Stimulated activated CD8-positive, alpha-beta memory T cell treated with anti-CD3 and anti-CD28 coated beads, Interleukin-12 subunit alpha, Interleukin-12 subunit beta, amount 100 ng/mL, for 4 hours (primary cell): ENCODE results near the gene TMTC3.
"Not testable (repeated sequence)": the region's sequence is repeated elsewhere in the genome, so short reads cannot be mapped to it uniquely, and the experiment has no call there.

ENCODE experiments used
- DNase-seq: peaks from one replicate; pipeline ENCODE4 v3.0.0-alpha.2; 2020; ENCODE audit warnings: low read depth

The TMTC3 gene

GRCh38 chr12:88141774-88142609 is at the start of gene TMTC3, which contains the start of gene CEP290:
TSS of gene TMTC3 (plus strand) at chr12:88142307. CDS start at chr12:88148316, 6,009 bp downstream.
TSS of gene CEP290 (minus strand) at chr12:88142088. CDS start at chr12:88141307, 781 bp downstream.
- peak; percentile 82 for DNase-seq

- DNase-seq = no peak
Observed at GRCh38 chr12:88092771-88093170, 49.3 kb upstream of the TMTC3 start.

GRCh38 chr12:88093573-88093972 is 48.5 kb upstream of the TMTC3 start:
- DNase-seq = no peak

GRCh38 chr12:88108021-88108420 is 34.1 kb upstream of the TMTC3 start:
- DNase-seq = no peak

- no peak for DNase-seq
Observed at GRCh38 chr12:88111074-88111652, 30.9 kb upstream of the TMTC3 start.

GRCh38 chr12:88113871-88114270 is 28.2 kb upstream of the TMTC3 start:
- no peak for DNase-seq

GRCh38 chr12:88122666-88123065 is 19.4 kb upstream of the TMTC3 start:
- DNase-seq = no peak

GRCh38 chr12:88127099-88127498 is 15.0 kb upstream of the TMTC3 start:
- DNase-seq = no peak

- DNase-seq = no peak
Observed at GRCh38 chr12:88127855-88128254, 14.3 kb upstream of the TMTC3 start.

- DNase-seq = no peak
Observed at GRCh38 chr12:88132392-88132791, 9.7 kb upstream of the TMTC3 start.

GRCh38 chr12:88133181-88133580 is 8.9 kb upstream of the TMTC3 start:
- DNase-seq = not testable (repeated sequence)

- DNase-seq = not testable (repeated sequence)
Observed at GRCh38 chr12:88139711-88140110, 2.4 kb upstream of the TMTC3 start.

- no peak for DNase-seq
Observed at GRCh38 chr12:88141425-88141773, 708 bp upstream of the TMTC3 start.

- DNase-seq = peak; percentile 6
Observed at GRCh38 chr12:88142610-88142991, 494 bp downstream of the TMTC3 start.

GRCh38 chr12:88144037-88144436 is 1.9 kb downstream of the TMTC3 start:
- no peak for DNase-seq

GRCh38 chr12:88144546-88145468 is 2.7 kb downstream of the TMTC3 start:
- DNase-seq = no peak

GRCh38 chr12:88145567-88146505 is 3.7 kb downstream of the TMTC3 start:
- no peak for DNase-seq

- no peak for DNase-seq
Observed at GRCh38 chr12:88150063-88150462, 8.0 kb downstream of the TMTC3 start.

- no peak for DNase-seq
Observed at GRCh38 chr12:88153959-88154358, 11.9 kb downstream of the TMTC3 start.

GRCh38 chr12:88156075-88156654 is 14.1 kb downstream of the TMTC3 start:
- DNase-seq = no peak

- DNase-seq = no peak
Observed at GRCh38 chr12:88163371-88163770, 21.3 kb downstream of the TMTC3 start.
